Heart right ventricle (tissue), 16 donors: Measurements from ENCODE around the gene FBXO33. TPM values are rescaled to one million over a fixed set of nuclear protein-coding genes. Genes with fewer than 3 reads are reported as not detected.

Source experiments
- ATAC-seq, 8 donors: fragments of 200-7000 bp; cut with Tn5 transposase; one replicate each; pipeline ENCODE4 v1.9.1; 2020; ENCODE audit warnings: mild to moderate bottlenecking in 8 of 8, moderate library complexity in 8 of 8, moderate number of reproducible peaks in 1 of 8
- DNase-seq, 2 donors: peaks; one replicate each; pipeline ENCODE4 v3.0.0-alpha.2; 2020
- H3K27ac ChIP-seq, 10 donors: fragments of 200-600 bp; sonication (generic) in 2 of 10; one replicate each; pipeline versions ENCODE4 v1.5.0 to v1.8.0; 2020 to 2022; ENCODE audit warnings: mild to moderate bottlenecking in 3 of 10
- H3K27me3 ChIP-seq, 7 donors: fragments of 200-600 bp; one replicate each; pipeline ENCODE4 v1.8.0; 2021 to 2022; ENCODE audit warnings: mild to moderate bottlenecking in 2 of 7
- H3K36me3 ChIP-seq, 9 donors: fragments of 200-600 bp; sonication (generic) in 1 of 9; one replicate each; pipeline versions ENCODE4 v1.5.0 to v1.8.0; 2020 to 2022; ENCODE audit warnings: mild to moderate bottlenecking in 2 of 9
- H3K4me1 ChIP-seq, 9 donors: fragments of 200-600 bp; sonication (generic) in 1 of 9; one replicate each; pipeline versions ENCODE4 v1.5.0 to v1.8.0; 2020 to 2022; ENCODE audit warnings: mild to moderate bottlenecking in 4 of 9
- H3K4me3 ChIP-seq, 10 donors: fragments of 200-600 bp; sonication (generic) in 2 of 10; one replicate each; pipeline versions ENCODE4 v1.5.0 to v1.8.0; 2020 to 2022; ENCODE audit warnings: mild to moderate bottlenecking in 7 of 10, moderate library complexity in 2 of 10
- H3K9me3 ChIP-seq, 11 donors: fragments of 200-600 bp in 10 of 11; sonication (generic) in 2 of 11; one replicate each; pipeline versions ENCODE4 v1.5.0 to v1.8.0; 2013 to 2022; ENCODE audit warnings: mild to moderate bottlenecking in 2 of 11, control low read depth in 1 of 11, moderate library complexity in 1 of 11
- CTCF ChIP-seq, 9 donors: fragments of 200-600 bp; sonication (generic) in 2 of 9; IDR thresholded peaks; one replicate each; pipeline versions ENCODE4 v1.5.0 to v1.8.0; 2021 to 2022; ENCODE audit warnings: antibody characterized with exemption in 9 of 9, mild to moderate bottlenecking in 5 of 9, moderate library complexity in 1 of 9
- WGBS, 2 donors: extraction: QIAGEN DNeasy Blood & Tissue Kit; methylation state at CpG; one replicate each; pipeline ENCODE4 v1.1.7; 2013; ENCODE audit warnings: inconsistent platforms in 1 of 2; 5-methylcytosine and 5-hydroxymethylcytosine counted together
- intact Hi-C, 10 donors: fragments of 100-400 bp; cut with DNase I; formaldehyde crosslinking; loops; one replicate each; pipeline versions ENCODE4 v1.11.1 to v1.14.2; 2022
- polyA plus RNA-seq, 2 donors: library from polyadenylated mRNA; stranded (reverse); fragments of 200-250 nt; gene quantifications; one replicate each; pipeline ENCODE4 v1.2.3, GENCODE V29; 2013
- total RNA-seq, 10 donors: library from RNA; stranded (reverse); fragmentation: NEBNext Ultra II Directional in 3 of 10; extraction: Animal tissue kit (Norgen Biotek cat#: 25700) in 3 of 10; gene quantifications; one replicate each; pipeline versions ENCODE4 v1.2.1 to v1.2.4, GENCODE V29; 2021 to 2023
- donor health status: Arrhythmogenic right ventricular cardiomyopathy.
- donor health status: ischemic (EF 13 %, LVEDD 7.1; RV severe dilation, severe dysfunction).
- donor health status: healthy with polysubstance abuse.
- donor health status: DM: no; HTN: yes; CAD: no.
- donor health status: DM: no; HTN: no; CAD: no.
- donor health status: ischemic (EF 25% LVEDD 6.9; RV normal size, moderate dysfunction).
- donor health status: ischemic (EF 25% LVEDD 5.7; RV mildly dilated, moderate dysfunction).
- donor health status: healthy.
- donor health status: DM: yes; HTN: yes; CAD: no.
- donor health status: Ischemic cardiomyopathy.
- donor health status: ischemic (EF 35%, LVEDD 5.7; RV mildly dilated, moderate dysfunction).
- donor health status: nonischemic (EF 11% LVEDD 7.7; RV severe dilation, severe dysfunction).
- donor health status: DM: yes; HTN: yes; CAD: no.
- donor health status: PGD.
- donor health status: ischemic (EF 29% LVEDD 5.4; RV normal size, mild dysfunction).
- donor health status: nonischemic (EF 23%, LVEDD 6.1; RV moderate dilation, normal function).

FBXO33 gene
- total and polyA plus RNA-seq, 12 donors, result 2.8 to 6.8 (median 4.8) TPM

DNA sequence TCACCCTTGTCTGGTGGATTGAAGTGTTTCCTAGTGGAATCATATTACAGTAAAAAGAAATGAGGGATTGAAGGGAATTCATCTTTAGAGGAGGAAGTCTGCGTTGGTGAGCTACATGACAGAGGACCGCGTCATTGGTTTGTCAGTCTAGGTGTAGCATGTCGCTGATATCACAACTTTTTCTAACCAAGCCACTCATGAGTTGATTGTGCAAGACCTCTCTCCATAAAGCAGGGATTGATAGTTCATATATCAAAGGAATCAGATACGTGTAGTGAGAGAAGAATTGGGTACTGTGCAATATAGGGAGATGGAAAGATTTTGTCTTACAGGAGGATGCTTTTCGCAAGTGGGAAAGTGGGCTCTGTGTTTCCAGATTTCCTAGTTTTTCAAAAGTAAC lies 3.0 kb upstream of the FBXO33 start:
- H3K27ac ChIP-seq, result no peak overlapping the region
- no peak for DNase-seq
- intact Hi-C loops, result loop anchor here in 2 of 10 donors (10.0 kb wide), 1 partner anchor 170 kb away; no protein-coding TSS in a partner anchor
- no peak for TF ChIP-seq CTCF (IDR thresholded peaks at IDR 0.05)
- no peaks in the 10 kb centered on the region for H3K36me3 ChIP-seq
- no peak overlapping the region for H3K4me3 ChIP-seq
- ATAC-seq, result no peak
- 93 to 97% methylated on average over 6 of the region's 6 CpGs for WGBS, 2 donors
- peaks cover 0 to 18% (median 10%) of the 10 kb centered on the region in 9 donors for H3K4me1 ChIP-seq
- no peaks in the 10 kb centered on the region for H3K27me3 ChIP-seq
- H3K9me3 ChIP-seq, result no peaks in the 10 kb centered on the region

DNA sequence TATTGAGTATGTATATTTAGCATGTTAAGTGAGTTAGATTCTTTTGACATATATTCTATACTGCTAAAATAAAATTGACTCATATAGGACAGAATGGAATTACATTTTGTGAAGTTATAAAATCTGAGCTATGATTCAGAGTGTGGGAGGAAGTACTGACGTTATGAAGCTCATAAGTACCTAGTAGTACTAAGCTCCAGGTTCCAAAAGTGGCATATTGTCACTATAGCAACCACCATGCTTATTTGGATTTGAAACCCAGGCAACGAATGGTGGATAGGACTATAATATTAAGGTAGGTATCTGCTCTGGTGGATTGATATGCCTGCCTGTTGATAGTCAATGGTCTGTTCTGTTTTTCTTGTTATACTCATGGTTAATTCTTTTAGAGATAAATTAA lies 2.2 kb upstream of the FBXO33 start:
- TF ChIP-seq CTCF (IDR thresholded peaks at IDR 0.05), result no peak
- H3K27me3 ChIP-seq, result no peaks in the 10 kb centered on the region
- WGBS, 2 donors, result 50 to 68% methylated on average over 2 of the region's 2 CpGs
- no peak for ATAC-seq
- no peaks in the 10 kb centered on the region for H3K36me3 ChIP-seq
- no peaks in the 10 kb centered on the region for H3K9me3 ChIP-seq
- intact Hi-C loops, result loop anchor here in 6 of 10 donors (5.0 to 10.0 kb wide), 5 partner anchors 167 to 332 kb away; partner anchors contain the start of genes SEC23A (in 3 of the 6), TRAPPC6B (in 3 of the 6) and PNN (in 1 of the 6)
- no peak overlapping the region for H3K4me3 ChIP-seq
- no peak for DNase-seq
- H3K27ac ChIP-seq, result no peak overlapping the region
- H3K4me1 ChIP-seq, result peaks cover 0 to 26% (median 18%) of the 10 kb centered on the region in 9 donors

GRCh38 chr14:39433452-39433813 lies 1.2 kb upstream of the FBXO33 start:
- intact Hi-C loops, result loop anchor here in 7 of 10 donors (2.0 to 10.0 kb wide), 8 partner anchors 166 to 331 kb away; partner anchors contain the start of genes SEC23A (in 4 of the 7), TRAPPC6B (in 3 of the 7) and PNN (in 2 of the 7)
- TF ChIP-seq CTCF (IDR thresholded peaks at IDR 0.05), result no peak
- WGBS, 2 donors, result 18 to 22% methylated on average over 8 of the region's 8 CpGs
- ATAC-seq (no peak), DNase-seq (no peak)
- no peaks in the 10 kb centered on the region for H3K9me3 ChIP-seq
- H3K27me3 ChIP-seq, result no peaks in the 10 kb centered on the region
- H3K36me3 ChIP-seq, result no peaks in the 10 kb centered on the region
- H3K4me1 ChIP-seq, result peaks cover 0 to 36% (median 27%) of the 10 kb centered on the region in 9 donors
- peak overlapping the region in 9 of 10 donors; percentile 94 to 100 (median 98) for H3K27ac ChIP-seq
- peak overlapping the region; percentile 63 to 99 (median 94) for H3K4me3 ChIP-seq

GRCh38 chr14:39432619-39433451 lies 602 bp upstream of the FBXO33 start:
- Histone ChIP-seq H3K27me3 (no peaks in the 10 kb centered on the region), H3K4me3 (peak overlapping the region; percentile 63 to 99 (median 94)), H3K9me3 (no peaks in the 10 kb centered on the region), H3K4me1 (peaks cover 0 to 42% (median 29%) of the 10 kb centered on the region in 9 donors), H3K27ac (peak overlapping the region; percentile 94 to 100 (median 98)), H3K36me3 (no peaks in the 10 kb centered on the region)
- WGBS, 2 donors, result 0 to 1% methylated on average over 38 of the region's 38 CpGs
- intact Hi-C loops, result loop anchor here in 7 of 10 donors (2.0 to 10.0 kb wide), 8 partner anchors 166 to 331 kb away; partner anchors contain the start of genes SEC23A (in 4 of the 7), TRAPPC6B (in 3 of the 7) and PNN (in 2 of the 7)
- DNase-seq (peak; percentile 91), ATAC-seq (peak; percentile 85 to 97 (median 92))
- peak in 5 of 9 donors; percentile 19 to 44 (median 36) for TF ChIP-seq CTCF (IDR thresholded peaks at IDR 0.05)
